HEK293T (cell line): Measurements from ENCODE around the gene NCAN.

ENCODE experiments used
- ARNT ChIP-seq: fragments of 450-650 bp; IDR thresholded peaks from 2 replicates; pipeline ENCODE4 v1.6.1; 2017; ENCODE audit warnings: mild to moderate bottlenecking
- BHLHE40 ChIP-seq: fragments of 450-650 bp; IDR thresholded peaks from 2 replicates; pipeline ENCODE4 v1.6.1; 2016; ENCODE audit warnings: mild to moderate bottlenecking, moderate library complexity, borderline replicate concordance
- FOXA1 ChIP-seq: fragments of 450-650 bp; IDR thresholded peaks from 2 replicates; pipeline ENCODE4 v1.6.1; 2016; ENCODE audit warnings: mild to moderate bottlenecking
- SP1 ChIP-seq: fragments of 450-650 bp; IDR thresholded peaks from 2 replicates; pipeline ENCODE4 v1.6.1; 2017
- SUZ12 ChIP-seq: fragments of 450-650 bp; IDR thresholded peaks from 2 replicates; pipeline ENCODE4 v1.6.1; 2016; ENCODE audit warnings: mild to moderate bottlenecking
- TARDBP ChIP-seq: fragments of 450-650 bp; IDR thresholded peaks from 2 replicates; pipeline ENCODE4 v1.6.1; 2016

DNA sequence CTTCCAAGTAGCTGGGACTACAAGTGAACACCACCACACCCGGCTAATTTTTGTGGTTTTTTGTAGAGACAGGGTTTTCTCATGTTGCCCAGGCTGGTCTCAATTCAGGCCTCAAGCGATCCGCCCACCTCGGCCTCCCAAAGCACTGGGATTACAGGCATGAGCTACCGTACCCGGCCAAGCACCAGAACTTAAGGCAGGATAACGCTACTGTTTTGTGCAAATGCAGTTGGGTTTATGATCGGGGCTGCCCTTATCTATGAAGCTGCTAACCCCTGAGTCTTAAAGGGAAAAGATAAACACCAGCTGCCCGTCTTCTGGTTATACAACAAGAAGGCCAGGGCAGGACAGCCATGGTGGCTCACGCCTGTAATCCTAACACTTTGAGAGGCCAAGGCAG lies 73.9 kb downstream of the NCAN start:
- no peak for TF ChIP-seq ARNT
- no peak for TF ChIP-seq FOXA1
- no peak for TF ChIP-seq SP1
- no peak for TF ChIP-seq BHLHE40
- TF ChIP-seq SUZ12 = no peak
- TF ChIP-seq TARDBP = no peak
